22Rv1 (cell line): ENCODE data around the gene RAB3C.

Experiments used
- ZFX ChIP-seq: fragments of 450-650 bp; IDR thresholded peaks from 2 replicates; pipeline ENCODE4 v1.6.1; 2017; ENCODE audit warnings: antibody characterized with exemption, borderline replicate concordance
- TF ChIP-seq, protein P1 (sequence below): fragments of 450-650 bp; IDR thresholded peaks from 2 replicates; pipeline ENCODE4 v1.5.1; 2017; ENCODE audit warnings: mild to moderate bottlenecking

DNA sequence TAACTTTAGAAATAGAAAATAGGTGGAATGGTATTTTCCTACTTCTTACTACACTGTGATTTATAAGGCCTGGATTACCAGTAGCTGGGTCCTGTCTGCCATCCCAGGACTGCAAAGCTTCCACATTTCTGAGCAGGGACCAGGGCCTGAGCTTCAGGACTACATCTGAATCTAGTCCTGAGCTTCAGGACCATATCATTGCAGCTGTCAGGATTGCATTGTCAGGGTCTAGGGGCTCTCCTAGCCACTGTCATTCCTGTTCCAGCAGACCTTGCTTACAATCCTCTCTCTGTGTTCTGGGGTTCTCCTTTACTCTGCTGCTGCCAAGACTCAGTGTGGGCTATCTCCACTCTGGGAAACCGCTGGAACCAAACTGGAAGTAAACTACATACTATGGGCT, 16.3 kb downstream of the RAB3C start:
- TF ChIP-seq, protein P1, sequence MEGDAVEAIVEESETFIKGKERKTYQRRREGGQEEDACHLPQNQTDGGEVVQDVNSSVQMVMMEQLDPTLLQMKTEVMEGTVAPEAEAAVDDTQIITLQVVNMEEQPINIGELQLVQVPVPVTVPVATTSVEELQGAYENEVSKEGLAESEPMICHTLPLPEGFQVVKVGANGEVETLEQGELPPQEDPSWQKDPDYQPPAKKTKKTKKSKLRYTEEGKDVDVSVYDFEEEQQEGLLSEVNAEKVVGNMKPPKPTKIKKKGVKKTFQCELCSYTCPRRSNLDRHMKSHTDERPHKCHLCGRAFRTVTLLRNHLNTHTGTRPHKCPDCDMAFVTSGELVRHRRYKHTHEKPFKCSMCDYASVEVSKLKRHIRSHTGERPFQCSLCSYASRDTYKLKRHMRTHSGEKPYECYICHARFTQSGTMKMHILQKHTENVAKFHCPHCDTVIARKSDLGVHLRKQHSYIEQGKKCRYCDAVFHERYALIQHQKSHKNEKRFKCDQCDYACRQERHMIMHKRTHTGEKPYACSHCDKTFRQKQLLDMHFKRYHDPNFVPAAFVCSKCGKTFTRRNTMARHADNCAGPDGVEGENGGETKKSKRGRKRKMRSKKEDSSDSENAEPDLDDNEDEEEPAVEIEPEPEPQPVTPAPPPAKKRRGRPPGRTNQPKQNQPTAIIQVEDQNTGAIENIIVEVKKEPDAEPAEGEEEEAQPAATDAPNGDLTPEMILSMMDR: no peak
- TF ChIP-seq ZFX: no peak
